ENCODE measurements around the gene IVD.

IVD gene

GRCh38 chr15:40416056-40416455, 10.5 kb downstream of the IVD start:
- no peak for FAIRE-seq

DNA sequence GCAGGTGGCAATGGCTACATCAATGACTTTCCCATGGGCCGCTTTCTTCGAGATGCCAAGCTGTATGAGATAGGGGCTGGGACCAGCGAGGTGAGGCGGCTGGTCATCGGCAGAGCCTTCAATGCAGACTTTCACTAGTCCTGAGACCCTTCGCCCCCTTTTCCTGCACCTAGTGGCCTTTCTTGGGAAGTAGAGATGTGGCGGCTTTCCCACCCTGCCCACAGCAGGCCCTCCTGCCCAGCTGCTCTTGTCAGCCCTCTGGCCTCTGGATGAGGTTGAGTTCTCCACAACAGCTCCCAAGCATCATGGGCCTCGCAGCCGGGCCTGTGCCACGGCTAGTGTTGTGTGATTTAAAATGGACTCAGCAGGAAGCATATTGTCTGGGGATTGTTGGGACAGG, 12.5 kb downstream of the IVD start:
- FAIRE-seq, result no peak

- FAIRE-seq, result no peak
Measured at GRCh38 chr15:40420071-40420713, 14.6 kb downstream of the IVD start.

GRCh38 chr15:40420793-40421192, 15.2 kb downstream of the IVD start:
- no peak for FAIRE-seq

- no peak for FAIRE-seq
Measured at GRCh38 chr15:40421246-40422157, 15.9 kb downstream of the IVD start.

- no peak for FAIRE-seq
Measured at GRCh38 chr15:40424483-40425115, 19.0 kb downstream of the IVD start.

GRCh38 chr15:40425681-40426080, 20.1 kb downstream of the IVD start:
- no peak for FAIRE-seq

- FAIRE-seq, result no peak
Measured at GRCh38 chr15:40427188-40427587, 21.6 kb downstream of the IVD start.

- no peak for FAIRE-seq
Measured at GRCh38 chr15:40428185-40428584, 22.6 kb downstream of the IVD start.

- no peak for FAIRE-seq
Measured at GRCh38 chr15:40429068-40429710, 23.6 kb downstream of the IVD start.

DNA sequence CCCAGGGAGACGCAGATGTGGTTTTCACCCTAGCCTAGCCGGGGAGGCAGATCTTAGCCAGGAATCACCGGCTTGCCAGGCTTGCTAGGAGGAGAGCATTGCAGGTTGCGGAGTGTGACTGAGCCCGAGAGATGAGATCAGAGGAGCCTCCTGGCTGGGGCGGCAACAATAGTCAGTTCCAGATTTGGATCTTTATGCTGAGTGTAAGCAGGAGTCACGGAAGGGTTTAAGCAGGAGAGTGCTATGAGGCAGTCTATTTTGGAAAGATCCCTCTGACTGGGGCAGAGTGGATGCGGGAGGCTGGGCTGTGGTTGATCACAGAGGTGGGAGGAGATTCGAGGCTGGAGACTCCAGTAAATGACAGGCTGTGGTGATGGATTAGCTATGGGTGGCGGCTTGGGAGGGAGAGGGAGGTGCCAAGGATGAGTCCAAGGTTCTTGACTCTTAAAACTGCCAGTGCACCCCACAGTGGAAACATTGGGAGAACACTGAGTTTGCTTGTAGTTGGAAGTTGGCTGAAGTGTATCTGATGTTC, 24.7 kb downstream of the IVD start:
- no peak for FAIRE-seq

DNA sequence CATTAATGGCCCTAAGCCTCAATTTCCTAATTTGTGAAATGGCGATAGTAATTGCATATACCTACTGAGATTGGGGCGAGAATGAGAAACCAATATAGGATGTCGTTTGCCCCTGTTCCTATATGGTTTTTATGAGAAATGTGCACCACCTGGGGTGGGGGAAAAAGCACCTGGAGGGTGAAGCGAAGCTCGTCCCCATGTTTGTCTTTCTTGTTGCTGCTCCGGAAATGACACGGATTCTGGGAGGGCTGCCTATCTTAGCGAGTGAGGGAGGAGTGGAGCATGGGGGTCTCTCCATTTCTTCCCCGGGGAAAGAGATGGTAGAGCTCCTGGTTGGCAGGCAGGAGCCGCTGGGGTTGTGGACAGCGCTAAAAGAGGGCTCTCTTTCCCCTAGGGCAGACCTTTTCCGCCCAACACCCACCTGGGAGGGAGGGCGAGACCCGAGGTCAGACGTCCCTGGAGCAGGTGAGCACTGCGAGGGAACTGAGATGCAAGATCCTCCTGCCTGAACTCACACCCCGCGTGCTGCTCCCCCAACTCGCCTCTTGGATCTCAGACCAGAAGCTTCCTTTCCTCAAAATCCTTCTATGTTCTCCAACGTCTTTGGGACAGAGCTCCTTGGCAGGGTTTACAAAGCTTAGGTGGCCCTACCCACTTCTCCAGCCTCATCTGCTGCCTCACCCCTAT, 29.6 kb downstream of the IVD start:
- FAIRE-seq, result no peak

GRCh38 chr15:40435710-40436089, 30.1 kb downstream of the IVD start:
- FAIRE-seq, result no peak

GRCh38 chr15:40436116-40436891, 30.7 kb downstream of the IVD start:
- FAIRE-seq, result no peak

- no peak for FAIRE-seq
Measured at GRCh38 chr15:40436892-40437751, 31.5 kb downstream of the IVD start.

DNA sequence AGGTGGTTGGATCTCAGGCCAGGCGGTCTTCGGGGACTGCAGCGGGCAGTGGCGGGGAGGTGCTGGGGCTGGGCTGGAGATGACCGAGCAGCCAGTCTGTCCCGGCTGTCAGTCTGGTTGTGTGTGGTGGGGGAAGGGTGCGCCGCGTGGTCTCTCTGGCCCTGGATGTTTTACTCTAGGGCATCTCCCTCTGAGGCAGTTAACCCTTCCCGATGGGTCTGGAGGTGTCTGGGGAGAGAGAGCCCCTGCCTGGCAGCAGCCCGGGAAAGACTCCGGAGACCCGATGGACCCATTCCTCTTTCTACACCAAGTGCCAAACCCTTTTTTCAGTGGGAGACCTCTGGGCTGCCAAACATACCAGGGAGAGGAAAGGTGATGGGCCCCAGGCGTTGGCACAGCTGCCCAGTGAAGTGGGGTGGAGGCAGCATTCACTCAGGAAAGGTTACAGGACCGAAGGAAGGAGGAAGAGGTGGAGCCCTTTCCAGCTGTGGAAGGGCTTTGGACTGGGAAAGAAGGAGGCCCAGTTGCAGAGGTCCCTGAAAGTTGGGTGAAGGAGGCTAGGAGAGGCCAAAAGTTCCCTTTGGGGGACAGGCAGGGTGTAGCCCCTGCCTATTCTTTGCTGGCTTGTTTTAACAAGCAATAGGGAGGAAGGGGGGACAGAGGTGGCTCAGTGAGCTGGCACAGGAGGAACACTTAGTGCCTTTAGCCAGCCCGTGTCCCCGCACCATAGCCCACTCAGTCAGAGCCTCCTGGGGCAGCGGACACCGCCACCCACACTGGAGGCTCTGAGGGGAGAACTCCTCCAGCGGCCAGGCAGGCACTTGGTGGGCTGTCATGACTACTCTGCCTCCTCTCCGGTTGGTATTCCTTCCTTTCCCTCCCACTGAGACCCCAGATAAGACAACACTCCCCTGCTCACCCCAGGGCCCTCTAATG, 32.4 kb downstream of the IVD start:
- no peak for FAIRE-seq

DNA sequence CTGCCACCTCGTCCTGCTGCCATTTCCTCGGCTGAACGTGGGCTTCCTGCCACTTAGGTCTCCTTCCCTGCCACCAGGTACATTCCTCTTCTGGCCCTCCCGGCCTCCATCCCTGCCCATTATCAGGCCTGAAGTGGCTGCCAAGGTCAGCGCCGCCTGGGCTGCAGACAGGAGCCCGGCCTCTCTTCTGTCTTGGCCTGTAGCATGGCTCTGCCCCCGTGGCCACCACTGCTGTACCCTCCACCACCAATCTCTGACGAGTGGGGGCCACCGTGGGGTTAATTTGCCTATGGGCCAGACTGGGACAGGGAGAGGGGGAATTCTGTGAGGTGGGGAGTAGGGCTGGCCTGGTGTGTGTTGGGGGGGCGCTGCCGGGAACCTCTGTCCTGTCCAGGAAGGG, 33.1 kb downstream of the IVD start:
- FAIRE-seq, result no peak

GRCh38 chr15:40439461-40439959, 33.9 kb downstream of the IVD start:
- no peak for FAIRE-seq

All from endometrium (tissue), 2 donors.